Measurements from ENCODE around the gene FTCD. TPM values are rescaled to one million over a fixed set of nuclear protein-coding genes. Genes with fewer than 3 reads are reported as not detected.

Gene FTCD
- total RNA-seq, 1 experiment from 2014 or later: not detected

DNA sequence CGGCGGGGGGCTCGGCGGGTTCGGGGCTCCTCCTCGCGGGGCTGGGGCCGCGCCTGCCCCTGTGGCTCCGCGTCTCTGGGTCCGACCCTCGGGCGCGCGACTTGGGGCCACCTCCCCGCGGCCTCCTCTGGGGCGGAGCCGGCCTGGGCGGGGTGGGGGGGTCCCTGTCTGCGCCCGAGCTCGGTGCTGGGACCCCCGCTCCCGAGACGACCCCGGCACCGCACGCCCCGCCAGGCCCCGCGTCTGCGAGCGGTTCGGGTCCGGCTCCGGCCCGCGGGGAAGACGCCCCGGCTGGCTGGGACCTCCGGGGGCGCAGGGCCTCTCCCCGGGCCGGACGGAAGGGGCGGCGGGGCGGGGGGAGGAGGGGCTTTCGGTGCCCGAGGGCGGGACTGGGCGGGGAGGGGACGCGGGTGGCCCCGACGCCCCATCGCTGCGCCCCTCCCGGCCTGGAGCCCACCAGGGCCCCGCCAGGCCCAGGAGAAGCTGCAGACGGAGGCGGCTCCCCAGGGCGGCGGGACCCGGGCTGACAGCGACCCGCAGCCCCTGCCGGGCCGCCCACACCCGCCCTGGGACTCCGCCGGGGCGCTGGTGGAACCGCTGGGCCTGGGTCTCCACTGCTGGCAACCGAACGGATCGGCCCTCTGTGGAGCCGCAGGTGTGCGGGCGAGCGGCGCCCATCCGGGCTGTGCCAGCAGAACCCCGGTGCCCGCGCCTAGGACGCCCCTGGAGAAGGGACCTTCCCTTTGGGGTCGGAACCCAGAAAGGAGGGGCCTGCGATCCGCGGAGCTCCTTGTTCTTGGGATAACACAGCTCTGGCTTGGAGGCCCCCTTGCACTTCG, 56.9 kb downstream of the FTCD start:
- DNase-seq: no peak
- no peaks in the 10 kb centered on the region for H3K36me3 ChIP-seq

DNA sequence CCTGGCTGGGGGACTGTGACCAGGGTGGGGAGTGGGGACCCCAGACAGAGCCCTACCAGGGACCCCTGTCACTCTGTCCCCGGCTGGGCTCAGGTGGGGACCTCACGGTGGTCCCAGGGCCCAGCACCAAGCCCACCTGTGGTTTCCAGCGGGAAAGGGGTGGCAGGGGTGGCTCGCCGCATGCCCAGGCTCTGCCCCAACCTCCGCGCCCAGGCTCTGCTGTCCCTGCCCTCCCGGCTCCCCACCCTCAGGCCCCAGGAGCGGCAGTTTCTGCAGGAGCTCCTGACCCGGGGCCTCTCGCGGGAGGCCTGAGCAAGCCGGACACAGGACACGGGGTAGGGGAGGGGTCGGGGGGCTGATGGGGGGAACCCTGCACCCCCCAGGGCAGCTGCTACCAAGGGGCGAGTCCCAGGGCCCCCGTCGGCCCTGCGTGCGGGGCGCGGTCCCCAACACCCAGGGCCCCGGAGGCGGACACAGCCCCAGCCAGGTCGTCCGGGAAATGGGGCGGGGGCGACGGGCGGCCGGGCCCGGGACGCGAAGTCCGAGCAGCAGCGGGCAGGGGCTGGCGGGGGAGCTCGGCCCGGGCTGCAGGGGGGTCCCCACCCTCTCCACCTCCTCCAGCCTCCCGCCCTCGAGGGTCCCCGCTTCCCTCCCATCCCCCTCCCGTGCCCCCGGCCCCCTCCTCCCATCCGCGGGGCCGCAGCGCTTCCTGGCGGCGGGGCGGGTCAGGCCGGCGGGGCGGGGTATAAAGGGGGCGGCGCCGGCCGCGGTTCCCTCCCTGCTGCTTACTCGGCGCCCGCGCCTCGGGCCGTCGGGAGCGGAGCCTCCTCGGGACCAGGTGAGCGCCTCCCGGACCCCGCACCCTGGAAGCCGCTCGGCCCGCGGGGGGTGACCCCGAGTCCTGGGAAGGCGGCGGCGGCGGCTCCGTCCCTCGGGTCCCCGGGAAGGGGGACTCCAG, 57.8 kb downstream of the FTCD start, which contains the start of gene COL6A2:
TSS of gene COL6A2 (plus strand) at position 777 of the 958 bp plus-strand sequence.
- Histone ChIP-seq H3K27me3 (no peaks in the 10 kb centered on the region), H3K27ac (no peak within 1 kb of the TSS), H3K9me3 (replicated peaks) (no peaks in the 10 kb centered on the region)

More for the DNA sequence above, 56.9 kb downstream of the FTCD start:
- Histone ChIP-seq H3K27ac (no peak overlapping the region), H3K27me3 (no peaks in the 10 kb centered on the region), H3K4me1 (no peaks in the 10 kb centered on the region), H3K4me3 (peak overlapping the region; percentile 31; the same call in 1 of the 2 replicates), H3K9me3 (replicated peaks) (no peaks in the 10 kb centered on the region)

DNA sequence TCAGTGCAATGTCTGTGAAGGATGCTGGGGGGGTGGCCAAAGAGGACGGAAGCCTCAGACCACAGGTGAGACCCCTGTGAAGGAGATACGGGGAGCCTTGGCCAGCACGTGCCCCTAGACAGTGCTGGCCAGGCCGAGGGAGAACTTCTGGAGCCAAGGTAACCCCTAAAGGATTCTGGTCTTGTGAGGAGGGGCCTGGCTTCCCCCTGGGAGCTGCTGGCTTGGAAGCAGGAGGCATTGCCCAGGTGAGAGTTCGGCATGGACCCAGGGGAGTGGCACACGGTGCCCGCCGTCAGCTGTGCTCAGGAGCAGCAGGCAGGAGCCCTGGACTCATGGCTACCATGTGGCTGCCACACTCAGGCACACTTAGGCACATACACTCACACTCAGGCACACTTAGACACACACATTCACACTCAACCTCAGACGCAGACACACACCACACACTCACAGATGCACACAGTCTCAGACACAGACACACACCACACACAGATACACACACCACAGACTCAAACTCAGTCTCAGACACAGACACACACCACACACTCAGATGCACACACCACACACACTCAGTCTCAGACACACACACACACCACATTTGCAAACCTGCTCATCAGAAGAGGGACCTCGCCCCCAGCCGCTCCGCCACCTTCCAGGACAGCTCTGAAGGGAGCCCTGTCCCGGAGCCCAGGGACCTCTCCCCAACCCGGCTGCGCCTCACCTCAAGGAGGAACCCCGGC, 58.6 kb downstream of the FTCD start:
- Histone ChIP-seq H3K4me1 (no peaks in the 10 kb centered on the region), H3K27me3 (no peaks in the 10 kb centered on the region), H3K36me3 (no peaks in the 10 kb centered on the region), H3K9me3 (replicated peaks) (no peaks in the 10 kb centered on the region), H3K27ac (no peak overlapping the region), H3K4me3 (no peak overlapping the region)
- DNase-seq: no peak

More for the DNA sequence above, 57.8 kb downstream of the FTCD start, which contains the start of gene COL6A2:
- DNase-seq: no peak
- no peaks in the 10 kb centered on the region for H3K36me3 ChIP-seq
- H3K4me1 ChIP-seq: no peaks in the 10 kb centered on the region
- peak within 1 kb of the TSS; percentile 31; the same call in 1 of the 2 replicates for H3K4me3 ChIP-seq

DNA sequence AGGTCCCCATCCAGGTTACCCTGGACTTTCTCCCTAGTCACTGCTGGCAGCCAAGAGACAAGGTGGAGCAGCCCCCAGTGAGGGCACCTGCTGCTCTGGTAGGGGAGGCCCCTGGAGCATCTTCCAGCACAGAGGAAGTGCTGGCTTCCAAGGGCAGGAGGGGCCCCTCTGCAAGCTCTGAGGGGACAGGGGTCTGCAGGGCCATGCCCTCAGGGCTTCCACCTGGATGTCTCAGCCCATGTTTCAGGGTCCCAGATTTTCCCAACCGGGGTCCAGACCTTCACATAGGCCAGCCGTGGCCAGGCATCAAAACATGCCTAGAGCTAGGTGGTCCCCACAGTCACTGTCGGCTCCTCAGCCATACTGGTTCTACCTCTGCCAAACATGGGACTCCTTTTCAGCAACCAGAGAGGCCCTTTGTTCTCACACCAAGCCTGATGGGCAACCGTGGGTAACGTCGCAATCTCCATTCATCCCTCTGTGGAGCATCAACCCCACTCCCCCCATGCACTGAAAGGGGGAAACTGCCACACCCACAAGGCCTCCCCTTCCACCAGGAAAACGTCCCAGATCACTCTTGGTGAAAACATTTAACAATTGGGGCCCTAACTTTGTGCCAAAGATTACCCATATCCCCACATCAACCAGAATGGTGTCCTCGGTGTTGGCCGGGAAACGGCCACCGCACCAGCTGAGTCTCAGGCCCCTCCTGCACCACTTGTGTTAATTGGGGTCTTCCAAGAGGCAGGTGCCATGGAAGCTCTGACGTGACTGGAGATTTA, 59.4 kb downstream of the FTCD start:
- no peak overlapping the region for H3K27ac ChIP-seq
- no peak for DNase-seq
- H3K9me3 ChIP-seq (replicated peaks): no peaks in the 10 kb centered on the region
- H3K36me3 ChIP-seq: no peaks in the 10 kb centered on the region
- no peaks in the 10 kb centered on the region for H3K4me1 ChIP-seq
- no peak overlapping the region for H3K4me3 ChIP-seq
- no peaks in the 10 kb centered on the region for H3K27me3 ChIP-seq

DNA sequence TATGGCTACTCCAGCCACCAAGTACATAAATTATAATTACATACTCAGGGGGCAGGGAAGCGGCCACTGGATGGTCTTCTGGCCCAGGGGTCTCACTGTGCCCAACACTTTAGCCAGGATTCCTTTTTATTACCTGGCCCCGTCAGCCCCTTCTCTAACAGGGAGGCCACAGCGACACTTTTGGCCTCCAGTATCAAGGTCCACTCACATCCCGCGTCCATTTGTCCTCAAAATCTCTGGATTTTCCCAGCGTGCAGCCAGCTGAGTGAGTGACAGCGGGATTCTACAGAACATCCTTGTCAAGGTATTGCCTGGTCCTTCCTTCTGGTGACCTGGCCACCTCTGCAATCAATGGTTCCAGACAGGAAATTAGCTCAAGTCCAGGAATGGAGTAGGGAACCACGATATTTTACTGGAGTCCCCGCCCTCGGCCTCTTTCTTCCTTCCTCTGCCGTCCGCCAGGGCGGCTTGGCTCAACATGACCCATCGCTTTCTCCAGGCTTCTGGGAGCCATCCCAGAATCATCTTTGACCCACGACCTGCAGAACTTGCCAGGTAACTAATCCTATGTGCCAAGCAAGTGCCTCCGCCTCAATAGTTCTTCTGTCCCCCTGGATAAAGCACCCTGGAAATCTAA, 60.2 kb downstream of the FTCD start:
- Histone ChIP-seq H3K4me1 (no peaks in the 10 kb centered on the region), H3K9me3 (replicated peaks) (no peaks in the 10 kb centered on the region), H3K27me3 (no peaks in the 10 kb centered on the region), H3K27ac (no peak overlapping the region), H3K36me3 (no peaks in the 10 kb centered on the region), H3K4me3 (no peak overlapping the region)
- DNase-seq: no peak

DNA sequence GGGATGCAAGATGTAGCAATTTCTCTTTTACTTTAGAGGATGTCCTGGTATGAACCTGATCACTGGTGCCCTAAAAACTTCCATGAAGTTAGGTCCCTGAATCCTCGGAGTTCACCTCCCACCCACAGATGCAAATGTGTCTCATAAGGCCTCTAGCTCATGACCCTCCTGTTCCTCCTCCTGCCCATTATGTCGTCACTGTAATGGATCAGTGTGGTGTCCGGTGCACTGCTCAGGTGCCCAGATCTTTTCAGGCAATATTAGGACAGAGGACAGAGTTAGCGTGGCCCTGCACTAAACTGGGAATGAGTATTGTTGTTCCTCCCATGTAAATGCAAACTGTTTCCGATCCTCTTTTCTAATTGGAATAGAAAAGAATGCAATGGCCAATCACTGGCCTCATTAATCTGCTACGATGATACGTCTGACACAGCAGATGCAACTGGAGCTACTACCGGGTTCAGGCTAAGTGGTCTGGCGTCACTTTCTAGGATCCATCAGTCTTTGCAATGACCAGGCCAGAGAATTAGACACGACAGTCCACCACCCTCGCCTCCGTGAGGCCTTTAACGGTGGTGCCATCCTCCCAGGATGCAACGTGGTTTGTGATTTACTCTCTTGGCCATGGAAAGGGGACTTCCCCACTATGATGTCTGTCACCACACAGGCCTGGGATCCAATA, 60.8 kb downstream of the FTCD start:
- no peaks in the 10 kb centered on the region for H3K36me3 ChIP-seq
- no peaks in the 10 kb centered on the region for H3K4me1 ChIP-seq
- H3K27ac ChIP-seq: no peak overlapping the region
- no peak overlapping the region for H3K4me3 ChIP-seq
- H3K9me3 ChIP-seq (replicated peaks): no peaks in the 10 kb centered on the region
- H3K27me3 ChIP-seq: no peaks in the 10 kb centered on the region
- DNase-seq: no peak

DNA sequence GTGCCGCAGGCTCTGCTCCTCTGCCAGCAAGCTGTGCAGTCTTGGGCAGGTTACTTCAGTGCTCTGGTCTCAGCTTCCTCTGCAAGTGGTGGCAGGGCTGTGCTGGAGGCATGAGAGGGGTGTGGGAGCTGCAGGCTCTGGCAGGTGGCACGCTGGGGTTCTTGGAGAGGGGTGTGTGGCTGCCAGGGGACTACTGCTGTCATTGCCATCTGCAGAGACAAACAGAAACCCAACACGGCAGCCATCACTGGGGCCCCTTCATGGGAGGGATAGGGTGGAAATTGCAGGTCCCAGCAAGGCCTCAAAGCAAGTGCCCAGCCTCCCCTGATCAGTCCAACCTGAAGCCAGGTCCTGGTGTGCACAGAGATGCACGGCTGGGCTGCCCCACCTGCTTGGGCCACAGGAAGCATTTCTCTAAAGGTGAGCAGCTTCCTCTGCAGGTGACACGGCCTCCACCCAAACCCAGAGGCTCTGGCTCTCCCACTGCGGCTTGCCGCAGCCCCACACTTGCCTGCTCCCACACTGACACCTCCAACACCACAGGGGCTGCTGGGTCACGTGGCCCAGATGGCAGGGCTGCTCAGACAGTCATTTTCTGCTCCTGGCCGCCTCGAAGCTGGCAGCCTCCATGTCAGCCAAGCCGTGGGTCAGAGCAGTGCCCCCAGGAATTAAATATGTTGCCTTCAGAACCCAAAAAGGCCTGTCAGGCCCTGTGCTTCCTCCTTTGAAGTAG, 61.5 kb downstream of the FTCD start:
- no peak overlapping the region for H3K27ac ChIP-seq

DNA sequence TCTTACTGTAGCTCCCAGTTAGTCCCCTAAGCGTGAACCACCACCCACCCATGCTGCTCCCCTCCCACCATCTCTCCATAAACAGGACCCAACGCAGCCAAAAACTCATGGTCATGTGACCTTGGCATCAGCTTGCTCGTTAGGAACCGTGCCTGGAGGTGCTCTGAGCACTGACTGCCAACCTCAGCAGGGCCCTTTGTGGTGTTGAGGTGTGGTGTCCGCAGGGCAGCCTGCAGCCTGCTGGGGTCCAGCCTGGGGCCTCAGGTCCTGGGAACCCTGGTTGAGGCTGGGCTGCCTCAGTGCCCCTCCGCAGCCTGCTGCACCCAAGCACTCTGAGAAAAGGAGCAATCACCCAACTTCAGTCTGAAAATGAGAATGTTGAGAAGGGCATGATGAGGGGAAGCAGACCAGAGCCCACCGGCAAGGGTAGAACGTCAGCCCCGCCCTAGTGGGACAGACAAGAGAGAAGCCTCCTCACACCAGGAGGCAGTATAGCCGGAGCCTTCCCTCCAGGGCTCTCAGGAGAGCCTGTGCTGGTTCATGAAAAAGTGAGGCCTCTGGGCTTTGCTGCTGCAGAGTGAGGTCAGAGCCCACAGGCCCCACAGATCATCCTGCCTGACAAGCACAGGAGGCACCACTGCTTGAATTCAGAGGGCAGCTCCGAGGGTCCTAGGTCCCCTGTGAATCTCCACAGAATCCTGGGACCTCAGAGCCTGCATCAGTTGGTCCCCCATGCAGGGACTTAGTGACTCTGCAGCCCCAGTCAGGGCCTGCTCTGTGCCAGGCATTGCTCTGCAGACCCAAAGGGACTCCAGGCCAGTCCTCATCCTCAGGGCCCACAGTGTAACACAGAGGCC, 62.3 kb downstream of the FTCD start:
- H3K9me3 ChIP-seq (replicated peaks): no peaks in the 10 kb centered on the region
- H3K4me3 ChIP-seq: no peak overlapping the region
- no peak overlapping the region for H3K27ac ChIP-seq
- DNase-seq: no peak
- H3K27me3 ChIP-seq: no peaks in the 10 kb centered on the region
- H3K36me3 ChIP-seq: no peaks in the 10 kb centered on the region
- H3K4me1 ChIP-seq: no peaks in the 10 kb centered on the region

More for the DNA sequence above, 61.5 kb downstream of the FTCD start:
- no peaks in the 10 kb centered on the region for H3K9me3 ChIP-seq (replicated peaks)
- DNase-seq: no peak
- H3K4me3 ChIP-seq: no peak overlapping the region
- no peaks in the 10 kb centered on the region for H3K36me3 ChIP-seq
- no peaks in the 10 kb centered on the region for H3K27me3 ChIP-seq
- H3K4me1 ChIP-seq: no peaks in the 10 kb centered on the region

DNA sequence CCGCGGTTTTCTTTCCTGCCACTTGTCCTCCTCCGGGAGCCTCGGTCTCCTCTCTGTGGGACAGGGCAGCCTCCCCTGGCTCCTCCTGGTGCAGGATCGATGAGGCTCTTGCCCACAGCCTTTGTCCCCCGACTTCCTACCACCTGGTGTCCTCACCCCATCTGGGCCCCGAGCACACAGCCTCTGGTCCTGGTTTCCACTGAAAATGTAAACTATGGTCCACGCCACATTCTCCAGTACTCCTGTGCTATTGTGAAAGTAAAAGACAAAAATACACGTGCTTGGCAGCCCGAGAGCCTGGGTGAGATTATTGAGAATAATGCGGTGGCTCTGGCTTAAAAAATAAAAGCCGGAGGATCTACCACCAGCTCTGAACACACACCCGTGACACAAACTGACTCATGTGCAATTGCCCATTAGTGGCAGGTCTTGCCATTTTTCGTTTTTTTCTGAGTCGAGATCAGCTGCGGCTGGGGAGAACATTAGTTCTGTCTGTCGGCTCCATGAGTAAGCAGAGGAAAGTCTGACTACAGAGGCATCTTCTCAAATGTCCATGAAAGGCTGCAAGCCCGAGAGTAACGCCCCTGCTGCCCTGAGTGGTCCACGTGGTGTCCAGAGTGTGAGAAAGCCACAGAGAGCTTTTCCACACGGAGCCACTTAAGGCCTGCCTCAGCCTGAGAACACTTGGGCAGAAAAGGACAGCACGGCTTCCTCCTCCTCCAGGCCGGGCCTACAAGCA, 63.2 kb downstream of the FTCD start:
- Histone ChIP-seq H3K36me3 (no peaks in the 10 kb centered on the region), H3K4me1 (no peaks in the 10 kb centered on the region), H3K9me3 (replicated peaks) (no peaks in the 10 kb centered on the region), H3K27me3 (no peaks in the 10 kb centered on the region), H3K27ac (no peak overlapping the region), H3K4me3 (no peak overlapping the region)
- no peak for DNase-seq

DNA sequence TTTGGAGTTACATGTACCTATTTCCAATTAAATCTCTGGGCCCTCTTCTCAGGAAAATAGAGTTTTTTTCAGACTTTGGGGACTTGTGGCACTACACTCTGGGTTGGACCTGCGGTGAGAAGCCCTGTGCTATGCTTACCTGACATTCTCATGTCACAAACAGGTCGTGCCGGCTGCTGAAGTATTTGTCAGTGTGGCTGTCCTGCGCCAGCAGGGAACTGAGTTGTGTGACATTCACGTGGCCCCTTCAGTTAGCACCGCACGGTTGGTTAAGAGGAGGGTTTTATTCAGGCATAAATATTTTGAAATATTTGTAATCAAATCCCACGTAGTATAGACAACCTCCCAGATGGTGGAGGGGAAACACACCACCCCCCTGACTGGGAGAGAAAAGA, 63.8 kb downstream of the FTCD start:
- DNase-seq: no peak
- no peaks in the 10 kb centered on the region for H3K27me3 ChIP-seq
- H3K27ac ChIP-seq: no peak overlapping the region
- H3K36me3 ChIP-seq: no peaks in the 10 kb centered on the region
- H3K4me1 ChIP-seq: no peaks in the 10 kb centered on the region
- no peak overlapping the region for H3K4me3 ChIP-seq
- H3K9me3 ChIP-seq (replicated peaks): no peaks in the 10 kb centered on the region; the same call in 1 of the 2 replicates

DNA sequence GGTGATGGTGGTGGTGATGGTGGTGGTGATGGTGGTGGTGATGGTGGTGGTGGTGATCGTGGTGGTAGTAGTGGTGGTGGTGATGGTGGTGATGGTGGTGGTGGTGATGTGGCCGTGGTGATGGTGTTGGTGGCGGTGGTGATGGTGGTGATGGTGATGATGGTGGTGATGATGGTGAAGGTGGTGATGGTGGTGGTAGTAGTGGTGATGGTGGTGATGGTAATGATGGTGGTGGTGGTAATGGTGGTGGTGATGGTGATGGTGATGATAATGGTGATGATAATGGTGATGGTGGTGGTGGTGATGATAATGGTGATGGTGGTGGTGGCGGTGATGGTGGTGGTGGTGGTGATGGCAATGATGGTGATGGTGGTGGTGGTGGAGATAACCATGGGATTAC, 64.3 kb downstream of the FTCD start:
- DNase-seq: no peak
- Histone ChIP-seq H3K4me1 (no peaks in the 10 kb centered on the region), H3K4me3 (no peak overlapping the region), H3K27me3 (no peaks in the 10 kb centered on the region), H3K36me3 (no peaks in the 10 kb centered on the region), H3K9me3 (replicated peaks) (no peaks in the 10 kb centered on the region; the same call in 1 of the 2 replicates), H3K27ac (no peak overlapping the region)
